M059J (cell line): ENCODE measurements around the gene EFNA5. TPM values are rescaled to one million over a fixed set of nuclear protein-coding genes. Genes with fewer than 3 reads are reported as not detected.
"Not testable (repeated sequence)": the region's sequence is repeated elsewhere in the genome, so short reads cannot be mapped to it uniquely, and the experiment has no call there.

ENCODE experiments used
- DNase-seq: peaks from one replicate; pipeline ENCODE4 v3.0.0-alpha.2; 2012; ENCODE audit warnings: low read depth
- total RNA-seq: library from RNA; depleted of rRNA; stranded (reverse); fragments of >200 nt; shearing (Covaris generic); gene quantifications from 2 replicates; pipeline ENCODE4 v1.2.3, GENCODE V29; 2014

EFNA5 gene
- total RNA-seq, 1 experiment from 2014 or later: 2.5 TPM

GRCh38 chr5:107458322-107458721 is 212.4 kb downstream of the EFNA5 start:
- DNase-seq: no peak

- no peak for DNase-seq
Observed at GRCh38 chr5:107457881-107458280, 212.9 kb downstream of the EFNA5 start.

DNA sequence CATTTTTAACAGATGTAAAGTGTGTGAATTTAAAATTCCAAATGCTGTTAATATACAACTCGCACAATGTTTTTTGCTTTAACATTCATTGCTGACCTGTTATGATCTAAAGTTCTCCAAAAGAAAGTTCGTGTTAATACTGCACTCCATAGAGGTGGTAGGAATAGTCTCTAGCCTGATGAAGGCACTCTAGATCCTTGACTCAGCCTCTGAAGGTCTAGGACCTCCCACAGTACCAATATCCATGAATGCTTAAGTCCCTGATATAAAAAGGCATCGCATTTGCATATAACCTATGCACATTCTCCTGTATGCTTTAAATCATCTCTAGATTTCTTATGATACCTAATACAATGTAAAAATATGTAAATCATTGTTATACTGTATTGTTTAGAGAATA is 213.6 kb downstream of the EFNA5 start:
- no peak for DNase-seq

DNA sequence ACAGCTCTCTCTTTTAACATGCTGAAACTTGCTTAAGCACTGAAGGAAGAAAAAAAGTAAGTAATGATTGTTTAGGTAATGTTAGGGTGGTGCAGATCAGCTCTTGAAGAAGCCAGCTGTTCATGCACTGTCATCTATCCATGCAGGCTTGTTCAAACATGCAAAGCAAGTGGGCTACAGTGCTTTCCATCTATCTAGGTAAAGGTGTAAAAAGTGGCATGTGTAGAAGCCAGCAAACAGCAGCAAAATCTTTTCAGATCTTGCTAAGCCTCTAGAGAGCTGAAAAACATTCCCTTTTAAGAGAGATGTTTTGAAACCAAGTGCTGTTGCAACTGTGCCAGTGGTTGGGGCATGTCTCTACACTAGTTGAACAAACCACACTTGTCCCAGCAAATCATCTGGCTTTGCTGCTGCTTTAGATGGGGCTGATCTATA is 214.4 kb downstream of the EFNA5 start:
- no peak for DNase-seq

- peak; percentile 72 for DNase-seq
Observed at GRCh38 chr5:107455111-107455544, 215.6 kb downstream of the EFNA5 start.

GRCh38 chr5:107451827-107452226 is 218.9 kb downstream of the EFNA5 start:
- DNase-seq: not testable (repeated sequence)

DNA sequence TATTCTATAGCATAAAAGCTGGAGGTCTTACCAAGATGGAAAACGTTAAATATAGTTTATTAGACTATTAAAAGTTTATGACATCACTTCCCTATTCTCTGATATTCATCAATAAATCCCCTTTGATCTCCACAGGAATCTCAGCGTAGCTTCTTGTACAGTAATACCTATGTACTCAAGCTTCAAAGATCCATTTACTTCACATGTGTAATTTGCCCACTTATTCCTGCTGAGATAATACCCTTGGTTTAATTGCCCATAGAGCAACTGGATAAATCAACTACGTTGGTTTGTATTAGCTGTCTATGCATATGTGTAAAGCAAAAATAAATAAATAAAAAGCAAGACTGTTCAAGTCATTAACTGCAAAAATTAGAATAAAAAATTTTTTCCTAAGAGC is 219.7 kb downstream of the EFNA5 start:
- no peak for DNase-seq

GRCh38 chr5:107450531-107450930 is 220.2 kb downstream of the EFNA5 start:
- no peak for DNase-seq

GRCh38 chr5:107449369-107449768 is 221.4 kb downstream of the EFNA5 start:
- no peak for DNase-seq

GRCh38 chr5:107447587-107447986 is 223.2 kb downstream of the EFNA5 start:
- no peak for DNase-seq

GRCh38 chr5:107446972-107447371 is 223.8 kb downstream of the EFNA5 start:
- no peak for DNase-seq

DNA sequence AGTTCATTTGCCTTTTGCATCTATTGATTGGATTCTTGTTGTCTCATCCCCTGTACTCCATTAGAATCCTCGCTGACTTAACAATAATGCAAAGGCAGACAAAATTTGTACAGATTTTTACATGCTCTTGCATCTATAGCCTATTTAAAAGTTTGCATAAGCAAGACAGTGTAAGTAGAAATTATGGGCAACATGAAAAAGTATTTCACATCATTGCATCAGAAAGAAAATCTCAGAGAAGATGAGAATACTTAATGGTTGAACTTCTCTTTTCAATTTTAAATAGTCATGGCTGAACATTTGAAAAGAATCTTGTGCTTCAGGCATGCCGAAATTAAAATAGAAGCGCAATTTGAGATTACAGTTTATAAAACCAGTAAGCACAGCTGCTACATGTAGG is 226.4 kb downstream of the EFNA5 start:
- DNase-seq: no peak

GRCh38 chr5:107443897-107444296 is 226.8 kb downstream of the EFNA5 start:
- no peak for DNase-seq

- no peak for DNase-seq
Observed at GRCh38 chr5:107442452-107442851, 228.3 kb downstream of the EFNA5 start.

DNA sequence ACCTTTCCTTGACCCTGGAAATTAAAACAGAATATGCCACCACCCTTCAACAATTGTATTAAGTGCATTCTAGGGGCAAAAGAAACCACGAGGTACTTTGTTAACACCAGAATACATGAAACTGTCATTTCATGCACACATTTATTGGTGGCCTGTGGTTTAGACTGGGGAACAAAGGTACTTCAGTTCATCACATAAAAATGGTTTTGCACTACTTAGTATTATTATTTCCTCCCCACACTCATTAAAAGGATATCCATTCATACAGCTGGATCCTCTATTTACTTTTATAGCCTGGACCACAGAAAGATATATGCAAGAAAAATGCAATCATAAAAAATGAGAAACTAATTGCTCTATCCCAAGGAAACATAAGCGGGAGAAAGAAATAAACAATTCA is 230.9 kb downstream of the EFNA5 start:
- DNase-seq: no peak

DNA sequence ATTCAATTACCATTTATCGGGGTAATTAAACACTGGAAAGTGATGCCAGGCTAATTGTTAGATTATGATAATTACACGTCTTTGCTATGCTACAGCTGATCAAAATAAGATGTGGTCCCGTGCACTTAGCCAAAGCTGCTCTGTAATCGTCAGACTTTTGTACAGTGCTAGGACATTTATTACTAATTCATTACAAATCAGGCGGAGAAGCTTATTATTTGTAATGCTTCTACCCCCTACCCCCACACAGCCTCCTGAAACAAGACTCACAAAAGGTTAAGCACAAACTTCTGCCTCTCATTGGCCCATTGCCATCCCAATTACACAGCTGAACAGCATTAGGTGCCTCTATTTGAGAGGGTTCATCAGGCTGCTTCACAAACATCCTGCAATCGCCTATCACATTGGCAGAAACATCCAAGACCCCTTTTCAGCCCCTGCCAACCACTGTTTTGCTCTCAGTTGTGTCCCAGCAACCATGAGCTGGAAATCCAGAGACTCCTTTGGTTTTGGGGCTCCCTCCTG is 232.7 kb downstream of the EFNA5 start:
- no peak for DNase-seq

GRCh38 chr5:107437154-107437553 is 233.6 kb downstream of the EFNA5 start:
- DNase-seq: no peak

DNA sequence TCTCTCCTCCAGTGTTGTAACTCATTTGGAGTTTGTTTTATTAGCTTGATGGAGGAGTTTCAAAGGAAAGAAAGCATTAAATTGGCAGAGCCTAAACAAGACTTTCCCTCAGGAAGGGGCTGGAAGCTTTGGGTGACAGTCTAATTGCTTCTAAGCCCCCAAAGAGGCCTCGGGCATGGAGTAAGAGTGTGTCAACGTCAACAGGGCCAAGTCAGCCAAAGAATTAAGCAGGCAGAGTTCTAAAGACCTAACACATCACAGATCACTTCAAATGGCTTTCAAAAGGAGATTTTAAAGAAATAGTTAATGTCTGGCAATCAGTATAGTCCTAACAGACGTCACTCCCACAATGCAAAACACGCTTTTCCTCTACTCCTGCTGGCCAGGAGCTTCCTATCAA is 234.5 kb downstream of the EFNA5 start:
- DNase-seq: no peak

DNA sequence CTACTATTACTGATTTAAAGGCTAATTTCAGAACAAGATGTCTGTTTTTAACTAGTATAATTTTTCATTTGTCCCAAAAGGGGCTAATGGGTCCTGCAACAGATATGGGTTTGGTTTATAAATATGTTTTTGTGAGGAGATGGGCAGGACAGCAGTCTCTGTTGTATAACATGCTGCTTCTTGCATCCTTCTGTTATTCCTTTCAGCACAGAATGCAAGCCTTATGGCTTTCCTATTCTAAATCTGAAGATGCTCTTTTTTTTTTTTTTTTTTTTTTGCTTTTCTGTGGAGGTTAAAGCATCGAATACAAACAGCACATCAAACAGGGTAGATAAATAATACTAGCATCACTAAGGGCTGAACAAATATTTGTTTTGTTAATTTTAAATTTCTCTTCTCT is 235.7 kb downstream of the EFNA5 start:
- DNase-seq: no peak

DNA sequence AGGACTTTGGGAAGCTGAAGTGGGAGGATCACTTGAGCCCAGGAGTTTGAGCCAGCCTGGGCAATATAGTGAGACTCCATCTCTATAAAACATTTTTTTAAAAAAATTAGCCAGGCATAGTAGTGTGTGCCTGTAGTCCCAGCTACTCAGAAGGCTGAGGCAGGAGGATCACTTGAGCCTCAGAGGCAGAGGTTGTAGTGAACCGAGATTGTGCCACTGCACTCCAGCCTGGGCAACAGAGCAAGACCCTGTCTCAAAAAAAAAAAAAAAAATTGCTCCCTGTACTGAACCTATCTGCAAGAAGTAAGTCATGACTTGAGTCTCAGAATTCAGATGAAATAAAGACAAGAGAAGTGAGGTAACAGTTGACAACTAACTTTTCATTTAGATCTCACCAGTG is 237.1 kb downstream of the EFNA5 start:
- DNase-seq: not testable (repeated sequence)

DNA sequence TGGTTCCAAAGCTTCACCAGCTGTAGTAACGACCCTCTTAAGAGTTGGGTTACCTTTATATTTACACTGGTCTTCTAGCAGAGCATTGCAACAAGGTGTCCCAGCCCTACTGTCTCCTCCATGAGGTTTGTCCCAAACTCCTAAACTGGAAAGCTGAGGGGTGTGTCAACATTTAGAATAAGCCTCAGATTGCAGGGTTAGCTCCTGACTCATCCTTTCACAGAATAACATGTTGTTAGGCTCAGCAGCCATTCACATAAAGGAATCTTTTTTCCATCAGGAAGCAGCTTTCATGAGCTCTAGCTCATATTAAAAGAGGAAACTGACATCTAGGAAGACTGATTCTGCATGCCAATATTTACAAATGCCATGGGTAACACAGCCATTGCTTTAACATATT is 238.7 kb downstream of the EFNA5 start:
- DNase-seq: peak; percentile 54

GRCh38 chr5:107431536-107431935 is 239.2 kb downstream of the EFNA5 start:
- no peak for DNase-seq

DNA sequence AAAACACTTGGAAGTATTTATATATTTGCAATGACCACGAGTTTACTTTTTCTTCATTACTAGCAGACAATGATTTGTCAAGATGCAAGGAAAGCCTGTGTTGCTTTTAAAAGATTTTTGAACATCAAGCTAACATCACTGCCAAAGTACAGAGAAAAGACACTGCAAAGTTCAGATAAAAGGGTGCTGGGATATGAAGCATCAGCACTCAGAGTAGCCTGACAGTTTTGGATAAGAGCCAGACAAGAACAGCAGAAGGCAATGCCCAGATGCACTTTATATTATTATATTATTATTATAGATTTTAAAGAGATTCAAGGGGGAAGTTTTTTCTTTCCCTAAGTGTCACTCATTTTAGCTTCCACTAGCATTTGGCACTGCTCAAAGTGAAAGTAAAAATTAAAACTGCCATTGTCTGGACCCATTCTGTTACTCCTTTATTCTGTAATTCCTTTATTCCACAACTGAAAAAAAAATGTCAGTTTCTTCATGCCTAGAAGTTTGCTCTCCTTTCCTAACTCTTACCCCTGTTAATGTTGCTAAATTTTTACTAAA is 240.6 kb downstream of the EFNA5 start:
- DNase-seq: no peak

GRCh38 chr5:107428303-107428813 is 242.4 kb downstream of the EFNA5 start:
- no peak for DNase-seq
